Measurements from ENCODE around the gene HSD17B14. TPM values are rescaled to one million over a fixed set of nuclear protein-coding genes. Genes with fewer than 3 reads are reported as not detected.
"Not testable (repeated sequence)": the region's sequence is repeated elsewhere in the genome, so short reads cannot be mapped to it uniquely, and the experiment has no call there.

HSD17B14 gene
- total and polyA plus RNA-seq, 12 donors, result 1.1 to 5.3 (median 2.8) TPM

- WGBS, 2 donors, result 0 to 1% methylated on average over 53 of the region's 53 CpGs
- intact Hi-C loops (cut with DNase I), result loop anchor here in 7 of 10 donors (1.0 to 10.0 kb wide), 6 partner anchors 28 to 490 kb away; partner anchors contain the start of genes FTL (in 5 of the 7), NUCB1 (in 2 of the 7), DKKL1 (in 1 of the 7) and GYS1 (in 1 of the 7)
- Histone ChIP-seq H3K27me3 (no peaks in the 10 kb centered on the region), H3K4me3 (peak within 1 kb of the TSS; percentile 69 to 100 (median 92)), H3K27ac (peak within 1 kb of the TSS; percentile 96 to 100 (median 100)), H3K9me3 (no peaks in the 10 kb centered on the region), H3K36me3 (peaks cover 0 to 43% (median 36%) of the 10 kb centered on the region in 9 donors), H3K4me1 (peaks cover 7 to 62% (median 53%) of the 10 kb centered on the region in 9 donors)
- TF ChIP-seq, protein P1, sequence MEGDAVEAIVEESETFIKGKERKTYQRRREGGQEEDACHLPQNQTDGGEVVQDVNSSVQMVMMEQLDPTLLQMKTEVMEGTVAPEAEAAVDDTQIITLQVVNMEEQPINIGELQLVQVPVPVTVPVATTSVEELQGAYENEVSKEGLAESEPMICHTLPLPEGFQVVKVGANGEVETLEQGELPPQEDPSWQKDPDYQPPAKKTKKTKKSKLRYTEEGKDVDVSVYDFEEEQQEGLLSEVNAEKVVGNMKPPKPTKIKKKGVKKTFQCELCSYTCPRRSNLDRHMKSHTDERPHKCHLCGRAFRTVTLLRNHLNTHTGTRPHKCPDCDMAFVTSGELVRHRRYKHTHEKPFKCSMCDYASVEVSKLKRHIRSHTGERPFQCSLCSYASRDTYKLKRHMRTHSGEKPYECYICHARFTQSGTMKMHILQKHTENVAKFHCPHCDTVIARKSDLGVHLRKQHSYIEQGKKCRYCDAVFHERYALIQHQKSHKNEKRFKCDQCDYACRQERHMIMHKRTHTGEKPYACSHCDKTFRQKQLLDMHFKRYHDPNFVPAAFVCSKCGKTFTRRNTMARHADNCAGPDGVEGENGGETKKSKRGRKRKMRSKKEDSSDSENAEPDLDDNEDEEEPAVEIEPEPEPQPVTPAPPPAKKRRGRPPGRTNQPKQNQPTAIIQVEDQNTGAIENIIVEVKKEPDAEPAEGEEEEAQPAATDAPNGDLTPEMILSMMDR (IDR thresholded peaks at IDR 0.05), result peak in 2 of 9 donors; percentile 10 to 19
- DNase-seq, result peak; percentile 98
- ATAC-seq, result peak; percentile 59 to 88 (median 78)
Observed at GRCh38 chr19:48872182-48872883, 36.0 kb upstream of the HSD17B14 start, which contains the start of gene PPP1R15A. Gene PPP1R15A, plus strand, starts transcription at chr19:48872421. Its CDS starts 813 bp downstream, at chr19:48873234.

DNA sequence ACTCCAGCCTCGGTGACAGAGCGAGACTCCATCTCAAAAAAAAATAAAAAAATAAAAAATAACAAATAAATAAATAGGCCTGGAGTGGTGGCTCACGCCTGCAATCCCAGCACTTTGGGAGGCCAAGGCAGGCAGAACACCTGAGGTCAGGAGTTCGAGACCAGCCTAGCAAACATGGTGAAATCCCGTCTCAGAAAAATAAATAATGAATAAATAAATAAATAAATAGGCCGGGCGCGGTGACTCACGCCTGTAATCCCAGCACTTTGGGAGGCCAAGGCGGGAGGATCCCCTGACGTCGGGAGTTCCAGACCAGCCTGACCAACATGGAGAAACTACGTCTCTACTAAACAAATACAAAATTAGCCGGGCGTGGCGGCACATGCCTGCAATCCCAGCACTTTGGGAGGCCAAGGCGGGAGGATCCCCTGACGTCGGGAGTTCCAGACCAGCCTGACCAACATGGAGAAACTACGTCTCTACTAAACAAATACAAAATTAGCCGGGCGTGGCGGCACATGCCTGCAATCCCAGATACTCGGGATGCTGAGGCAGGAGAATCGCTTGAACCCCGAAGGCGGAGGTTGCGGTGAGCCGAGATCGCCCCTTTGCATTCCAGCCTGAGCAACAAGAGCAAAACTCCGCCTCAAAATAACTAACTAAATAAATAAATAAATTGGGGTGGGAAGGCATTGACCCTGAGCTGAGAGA, 35.3 kb upstream of the HSD17B14 start:
- H3K27me3 ChIP-seq, H3K9me3 ChIP-seq, DNase-seq, ATAC-seq: not testable (repeated sequence)
- H3K27ac ChIP-seq, result peak overlapping the region in 9 of 10 donors; percentile 96 to 100 (median 100)
- H3K36me3 ChIP-seq, result peaks cover 0 to 36% (median 33%) of the 10 kb centered on the region in 9 donors
- peak overlapping the region in 6 of 10 donors; percentile 69 to 100 (median 97) for H3K4me3 ChIP-seq
- intact Hi-C loops (cut with DNase I), result loop anchor here in 7 of 10 donors (1.0 to 10.0 kb wide), 6 partner anchors 29 to 491 kb away; partner anchors contain the start of genes FTL (in 5 of the 7), NUCB1 (in 2 of the 7), DKKL1 (in 1 of the 7) and GYS1 (in 1 of the 7)
- WGBS, 2 donors, result 82 to 84% methylated on average over 24 to 31 of the region's 31 CpGs
- peaks cover 7 to 62% (median 53%) of the 10 kb centered on the region in 9 donors for H3K4me1 ChIP-seq

GRCh38 chr19:48870048-48870447, 33.8 kb upstream of the HSD17B14 start:
- DNase-seq, result no peak
- H3K4me3 ChIP-seq, result no peak overlapping the region
- H3K27me3 ChIP-seq, result no peaks in the 10 kb centered on the region
- intact Hi-C loops (cut with DNase I), result loop anchor here in 5 of 10 donors (5.0 to 10.0 kb wide), 3 partner anchors 95 to 492 kb away; partner anchors contain the start of genes FTL (in 4 of the 5), DKKL1 (in 1 of the 5) and TEAD2 (in 1 of the 5)
- TF ChIP-seq, protein P1 (IDR thresholded peaks at IDR 0.05), result no peak
- H3K27ac ChIP-seq, result no peak overlapping the region
- no peaks in the 10 kb centered on the region for H3K9me3 ChIP-seq
- 95 to 96% methylated on average over 9 of the region's 9 CpGs for WGBS, 2 donors
- no peak for ATAC-seq
- peaks cover 7 to 52% (median 39%) of the 10 kb centered on the region in 9 donors for H3K4me1 ChIP-seq
- H3K36me3 ChIP-seq, result peaks cover 0 to 21% (median 17%) of the 10 kb centered on the region in 9 donors

GRCh38 chr19:48868114-48868886, 32.0 kb upstream of the HSD17B14 start, which contains the start of gene PLEKHA4:
Gene PLEKHA4, minus strand, starts transcription at chr19:48868617. Its CDS starts 997 bp downstream, at chr19:48867620.
- Histone ChIP-seq H3K27me3 (no peaks in the 10 kb centered on the region), H3K27ac (peak within 1 kb of the TSS in 9 of 10 donors; percentile 68 to 86 (median 83)), H3K4me3 (peak within 1 kb of the TSS in 9 of 10 donors; percentile 18 to 51 (median 47)), H3K36me3 (peaks cover 0 to 9% (median 0%) of the 10 kb centered on the region in 9 donors), H3K9me3 (no peaks in the 10 kb centered on the region), H3K4me1 (peaks cover 3 to 35% (median 26%) of the 10 kb centered on the region in 9 donors)
- intact Hi-C loops (cut with DNase I), result no loop called here
- WGBS, 2 donors, result 26% methylated on average over 11 of the region's 11 CpGs
- DNase-seq (peak; percentile 81 to 84), ATAC-seq (peak in 7 of 8 donors; percentile 15 to 53 (median 25))
- TF ChIP-seq, protein P1 (IDR thresholded peaks at IDR 0.05), result no peak

Data from heart right ventricle (tissue), 16 donors.